Lower leg skin (tissue), 4 donors: Measurements from ENCODE around the gene SDK2. TPM values are rescaled to one million over a fixed set of nuclear protein-coding genes. Genes with fewer than 3 reads are reported as not detected.

Experiments used
- DNase-seq, 2 donors: peaks; one replicate each; pipeline ENCODE4 v3.0.0-alpha.2; 2019; ENCODE audit warnings: low spot score in 2 of 2
- H3K4me3 ChIP-seq: fragments of 200-600 bp; sonication (generic); 2 replicates; pipeline ENCODE4 v1.5.1; 2017; ENCODE audit warnings: mild to moderate bottlenecking, low read depth; ENCODE audit not compliant: poor library complexity, severe bottlenecking
- CTCF ChIP-seq, 3 donors: fragments of 450-650 bp; IDR thresholded peaks; one replicate each; pipeline ENCODE4 v1.5.1; 2016; ENCODE audit warnings: antibody characterized with exemption in 3 of 3, mild to moderate bottlenecking in 3 of 3, moderate library complexity in 2 of 3
- POLR2A ChIP-seq, 2 donors: fragments of 450-650 bp; IDR thresholded peaks; one replicate each; pipeline ENCODE4 v1.6.1; 2016 to 2017; ENCODE audit warnings: antibody characterized with exemption in 2 of 2, mild to moderate bottlenecking in 1 of 2, moderate library complexity in 1 of 2
- WGBS, 2 donors: methylation state at CpG; one replicate each; pipeline ENCODE4 v1.1.5; 2018; 5-methylcytosine and 5-hydroxymethylcytosine counted together
- intact Hi-C: fragments of 100-400 bp; cut with DNase I; formaldehyde crosslinking; loops from one replicate; pipeline ENCODE4 v1.15.0; 2023; ENCODE audit warnings: low total_unique reads
- total RNA-seq, 4 donors: library from RNA; depleted of rRNA; stranded (reverse); fragments of >200 nt; gene quantifications; one replicate each; pipeline ENCODE4 v1.1.0, GENCODE V29; 2016

SDK2 gene
- total RNA-seq, 4 donors from 2014 or later = 1.5 to 4.4 (median 1.6) TPM

DNA sequence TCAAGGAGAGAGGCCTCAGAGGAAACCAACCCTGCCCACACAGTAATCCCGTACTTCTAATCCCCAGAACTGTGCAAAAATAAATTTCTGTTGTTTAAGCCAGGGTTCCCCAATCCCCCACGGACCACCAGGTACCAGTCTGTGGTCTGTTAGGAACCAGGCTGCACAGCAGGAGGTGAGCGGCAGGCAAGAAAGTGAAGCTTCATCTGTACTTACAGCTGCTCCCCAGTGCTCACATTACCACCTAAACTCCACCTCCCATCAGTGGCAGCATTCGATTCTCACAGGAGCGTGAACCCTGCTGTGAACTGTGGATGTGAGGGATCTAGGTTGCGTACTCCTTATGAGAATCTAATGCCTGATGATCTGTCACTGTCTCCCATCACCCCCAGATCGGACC lies 231.3 kb downstream of the SDK2 start:
- no peak for TF ChIP-seq CTCF (IDR thresholded peaks at IDR 0.05)
- TF ChIP-seq POLR2A (IDR thresholded peaks at IDR 0.05) = no peak
- 77 to 85% methylated on average over 7 of the region's 7 CpGs for WGBS, 2 donors
- DNase-seq = no peak
- intact Hi-C loops = no loop called here
- no peak overlapping the region for H3K4me3 ChIP-seq

DNA sequence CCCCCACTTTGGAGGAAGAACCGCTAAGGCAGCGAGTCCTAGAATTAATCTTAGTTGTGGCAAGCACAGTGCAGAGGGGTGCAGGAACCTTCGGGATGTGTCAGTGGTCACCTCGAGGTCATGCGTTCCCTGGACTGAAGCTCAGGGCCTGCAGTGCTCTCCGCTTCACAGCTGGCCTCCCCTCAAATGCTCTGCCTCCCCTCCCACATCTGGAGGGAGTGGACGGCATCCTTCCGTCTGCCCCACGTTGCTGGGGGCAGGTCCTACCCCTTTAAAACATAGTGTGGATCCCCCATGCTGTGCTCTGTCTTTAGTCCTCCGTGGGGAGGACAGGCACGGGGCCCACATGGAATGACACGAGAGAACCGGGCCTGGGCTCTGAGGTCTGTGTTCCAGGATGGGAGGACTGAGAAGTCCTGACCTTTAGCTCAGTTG lies 232.9 kb downstream of the SDK2 start:
- no peak for TF ChIP-seq POLR2A (IDR thresholded peaks at IDR 0.05)
- no peak for TF ChIP-seq CTCF (IDR thresholded peaks at IDR 0.05)
- no peak overlapping the region for H3K4me3 ChIP-seq
- 67 to 69% methylated on average over 13 of the region's 13 CpGs for WGBS, 2 donors
- DNase-seq = no peak
- intact Hi-C loops = no loop called here

DNA sequence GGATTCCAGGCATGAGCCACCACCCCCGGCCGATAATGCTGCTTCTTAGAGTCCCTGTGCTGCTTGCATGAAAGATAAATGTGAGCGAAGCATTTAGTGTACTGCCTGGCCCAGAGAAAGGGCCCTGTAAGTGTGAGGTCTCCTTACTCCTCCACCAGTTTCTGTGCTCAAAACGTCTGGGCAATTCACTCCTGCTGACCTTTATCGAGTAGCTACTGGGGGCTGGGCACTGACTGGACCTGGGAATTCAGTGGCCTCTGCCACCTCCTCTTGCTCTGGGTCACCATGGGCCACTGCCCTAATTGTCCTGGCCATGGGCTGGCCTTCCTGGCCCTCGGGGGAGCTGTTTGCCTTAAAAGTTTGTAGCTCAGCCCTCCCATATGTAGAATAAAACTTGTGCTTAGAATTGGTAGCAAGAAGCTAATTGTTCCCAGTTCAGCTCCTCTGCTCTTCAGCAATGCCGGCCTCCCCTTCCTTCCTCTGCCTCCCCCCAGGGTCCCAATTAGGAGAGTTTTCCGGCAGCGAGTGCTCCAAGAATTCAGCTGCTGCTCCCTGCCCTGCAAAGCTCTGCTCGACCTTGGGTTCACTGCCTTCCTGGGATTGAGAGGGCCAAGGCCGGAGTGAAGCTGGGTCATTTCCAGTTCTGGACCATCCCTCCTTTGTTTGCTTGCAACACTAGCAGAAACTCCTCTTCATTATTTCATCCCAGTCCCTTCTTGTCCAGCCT lies 233.5 kb downstream of the SDK2 start:
- TF ChIP-seq CTCF (IDR thresholded peaks at IDR 0.05) (no peak), POLR2A (IDR thresholded peaks at IDR 0.05) (no peak)
- no peak for DNase-seq
- 52 to 63% methylated on average over 11 of the region's 11 CpGs for WGBS, 2 donors
- H3K4me3 ChIP-seq = no peak overlapping the region
- intact Hi-C loops = no loop called here

- intact Hi-C loops = no loop called here
- no peak overlapping the region for H3K4me3 ChIP-seq
- TF ChIP-seq POLR2A (IDR thresholded peaks at IDR 0.05) = no peak
- no peak for TF ChIP-seq CTCF (IDR thresholded peaks at IDR 0.05)
- DNase-seq = no peak
- 78 to 83% methylated on average over 4 of the region's 4 CpGs for WGBS, 2 donors
Observed at GRCh38 chr17:73404246-73404645, 240.0 kb downstream of the SDK2 start.

DNA sequence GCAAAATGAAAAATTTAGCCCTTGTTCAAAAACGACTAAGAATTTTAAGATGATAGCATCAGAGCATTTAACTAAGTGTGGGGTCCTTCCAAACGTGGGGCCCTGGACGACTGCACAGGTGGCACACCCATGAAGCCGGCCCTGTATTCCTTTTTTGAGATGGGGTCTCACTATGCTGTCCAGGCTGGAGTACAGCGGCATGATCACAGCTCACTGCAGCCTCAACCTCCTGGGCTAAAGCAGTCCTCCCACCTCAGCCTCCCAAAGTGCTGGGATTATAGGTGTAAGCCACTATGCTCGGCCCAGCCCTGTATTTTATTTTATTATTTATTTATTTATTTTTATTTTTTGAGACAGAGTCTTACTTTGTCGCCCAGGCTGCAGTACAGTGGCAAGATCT lies 241.8 kb downstream of the SDK2 start:
- DNase-seq = no peak
- H3K4me3 ChIP-seq = no peak overlapping the region
- TF ChIP-seq POLR2A (IDR thresholded peaks at IDR 0.05) = no peak
- 82 to 85% methylated on average over 7 of the region's 7 CpGs for WGBS, 2 donors
- intact Hi-C loops = no loop called here

DNA sequence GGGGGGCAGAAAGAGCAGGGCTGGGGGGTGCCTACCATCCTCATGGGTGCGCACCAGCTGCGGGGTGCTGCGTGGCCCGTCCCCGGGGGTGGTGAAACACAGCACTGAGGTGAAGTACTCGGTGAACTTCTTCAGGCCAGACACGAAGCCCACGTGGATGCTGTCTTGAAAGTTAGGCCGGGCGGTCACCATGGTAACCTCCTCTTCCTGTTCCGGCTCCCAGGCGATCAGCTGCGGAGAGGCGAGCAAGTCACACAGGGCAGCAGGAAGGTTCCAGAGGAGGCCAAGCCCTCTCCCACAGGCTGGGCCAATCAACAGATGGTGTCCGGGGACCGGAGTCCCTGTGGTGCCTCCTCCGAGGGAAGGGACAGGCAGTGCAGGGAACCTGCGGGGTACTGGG lies 242.3 kb downstream of the SDK2 start:
- TF ChIP-seq CTCF (IDR thresholded peaks at IDR 0.05) = no peak
- TF ChIP-seq POLR2A (IDR thresholded peaks at IDR 0.05) = no peak
- DNase-seq = no peak
- no peak overlapping the region for H3K4me3 ChIP-seq
- 67 to 81% methylated on average over 16 to 18 of the region's 18 CpGs for WGBS, 2 donors
- intact Hi-C loops = no loop called here
